NCI-H2227 (cell line): ENCODE data around the gene WWOX.

ENCODE experiments used
- DNase-seq: peaks from one replicate; lab custom pipeline; 2025; ENCODE audit not compliant: unreplicated experiment; lab: John Stamatoyannopoulos, UW

The WWOX gene

GRCh38 chr16:78994135-78994745, 894.8 kb downstream of the WWOX start:
- no peak for DNase-seq

- DNase-seq = no peak
Observed at GRCh38 chr16:78995441-78995840, 896.0 kb downstream of the WWOX start.

- DNase-seq = no peak
Observed at GRCh38 chr16:78996790-78997189, 897.3 kb downstream of the WWOX start.

- no peak for DNase-seq
Observed at GRCh38 chr16:78998879-78999278, 899.4 kb downstream of the WWOX start.

GRCh38 chr16:79001156-79001967, 901.9 kb downstream of the WWOX start:
- DNase-seq = peak; percentile 42

GRCh38 chr16:79003026-79003609, 903.7 kb downstream of the WWOX start:
- DNase-seq = no peak

- DNase-seq = no peak
Observed at GRCh38 chr16:79004309-79004708, 904.9 kb downstream of the WWOX start.

- no peak for DNase-seq
Observed at GRCh38 chr16:79005096-79005495, 905.6 kb downstream of the WWOX start.

- no peak for DNase-seq
Observed at GRCh38 chr16:79006206-79006605, 906.8 kb downstream of the WWOX start.

GRCh38 chr16:79006765-79007164, 907.3 kb downstream of the WWOX start:
- no peak for DNase-seq

GRCh38 chr16:79007614-79008013, 908.2 kb downstream of the WWOX start:
- no peak for DNase-seq

- DNase-seq = no peak
Observed at GRCh38 chr16:79008036-79008868, 908.8 kb downstream of the WWOX start.

GRCh38 chr16:79008869-79009179, 909.4 kb downstream of the WWOX start:
- DNase-seq = peak; percentile 5

- no peak for DNase-seq
Observed at GRCh38 chr16:79009896-79010295, 910.4 kb downstream of the WWOX start.

- no peak for DNase-seq
Observed at GRCh38 chr16:79011282-79011681, 911.8 kb downstream of the WWOX start.

GRCh38 chr16:79012671-79013434, 913.4 kb downstream of the WWOX start:
- DNase-seq = no peak

- DNase-seq = no peak
Observed at GRCh38 chr16:79013930-79014660, 914.6 kb downstream of the WWOX start.

GRCh38 chr16:79018650-79019429, 919.4 kb downstream of the WWOX start:
- DNase-seq = no peak

- no peak for DNase-seq
Observed at GRCh38 chr16:79019431-79019830, 920.0 kb downstream of the WWOX start.
